ENCODE measurements around the gene RTRAF.

- TF ChIP-seq CTCF (IDR thresholded peaks at IDR 0.05), result no peak
- TF ChIP-seq POLR2A (IDR thresholded peaks at IDR 0.05), result no peak
Observed at GRCh38 chr14:51999084-51999483, 9.7 kb downstream of the RTRAF start.
